Mesenchymal stem cell (in vitro differentiated cells and primary cell): Measurements from ENCODE around the gene JPH3.

Experiments
- DNase-seq: peaks from one replicate; pipeline ENCODE4 v3.0.0-alpha.2; 2013
- H2AFZ ChIP-seq: one replicate; pipeline ENCODE4 v1.6.1; 2013; ENCODE audit warnings: low read depth, mild to moderate bottlenecking, control low read depth, inconsistent platforms, low read length, moderate library complexity
- H2AK5ac ChIP-seq: 2 replicates; pipeline ENCODE4 v1.6.1; 2013; ENCODE audit warnings: low read length, moderate library complexity, mild to moderate bottlenecking, inconsistent platforms; ENCODE audit not compliant: severe bottlenecking
- H2BK120ac ChIP-seq: one replicate; pipeline ENCODE4 v1.6.1; 2013; ENCODE audit warnings: low read depth, mild to moderate bottlenecking, inconsistent platforms, low read length, moderate library complexity
- H2BK12ac ChIP-seq, 2 experiments: one replicate each; pipeline ENCODE4 v1.6.1; 2013; ENCODE audit warnings: inconsistent platforms in 2 of 2, low read length in 2 of 2, mild to moderate bottlenecking in 2 of 2, moderate library complexity in 2 of 2, control low read depth in 1 of 2
- H2BK15ac ChIP-seq: one replicate; pipeline ENCODE4 v1.6.1; 2013; ENCODE audit warnings: mild to moderate bottlenecking, low read depth, inconsistent platforms; ENCODE audit not compliant: poor library complexity, severe bottlenecking
- H2BK5ac ChIP-seq: 2 replicates; pipeline ENCODE4 v1.6.1; 2013; ENCODE audit warnings: low read depth, mild to moderate bottlenecking, low read length, control low read depth, inconsistent platforms; ENCODE audit not compliant: poor library complexity, severe bottlenecking
- H3K14ac ChIP-seq, 2 experiments: one replicate each; pipeline ENCODE4 v1.6.1; 2013; ENCODE audit warnings: inconsistent platforms in 2 of 2, low read length in 2 of 2, control low read depth in 1 of 2, mild to moderate bottlenecking in 1 of 2, moderate library complexity in 1 of 2
- H3K18ac ChIP-seq, 2 experiments: one replicate each; pipeline ENCODE4 v1.6.1; 2013; ENCODE audit warnings: inconsistent platforms in 2 of 2, low read length in 2 of 2, control low read depth in 1 of 2, low read depth in 1 of 2, mild to moderate bottlenecking in 1 of 2
- H3K23ac ChIP-seq, 2 experiments: one replicate each; pipeline ENCODE4 v1.6.1; 2013; ENCODE audit warnings: inconsistent platforms in 2 of 2, low read length in 2 of 2, mild to moderate bottlenecking in 2 of 2, moderate library complexity in 2 of 2, control low read depth in 1 of 2
- H3K27ac ChIP-seq: 2 replicates; pipeline ENCODE4 v1.5.1; 2013; ENCODE audit warnings: mild to moderate bottlenecking, moderate library complexity, low read length, control low read depth, inconsistent platforms; ENCODE audit not compliant: poor library complexity, severe bottlenecking
- H3K27me3 ChIP-seq, 2 experiments: 2 replicates each; pipeline versions ENCODE4 v1.6.1 to v1.7.0; 2013; ENCODE audit warnings: low read length in 2 of 2, mild to moderate bottlenecking in 2 of 2, moderate library complexity in 2 of 2, control low read depth in 1 of 2, inconsistent platforms in 1 of 2; ENCODE audit not compliant: control insufficient read depth in 1 of 2, insufficient read depth in 1 of 2
- H3K36me3 ChIP-seq, 2 experiments: 2 replicates each; pipeline versions ENCODE4 v1.6.1 to v1.7.0; 2013; ENCODE audit warnings: low read length in 2 of 2, control low read depth in 1 of 2, inconsistent platforms in 1 of 2, low read depth in 1 of 2, mild to moderate bottlenecking in 1 of 2; ENCODE audit not compliant: insufficient read depth in 2 of 2, control insufficient read depth in 1 of 2
- H3K4ac ChIP-seq, 2 experiments: one replicate each; pipeline ENCODE4 v1.6.1; 2013; ENCODE audit warnings: inconsistent platforms in 2 of 2, low read length in 2 of 2, mild to moderate bottlenecking in 2 of 2, moderate library complexity in 2 of 2, control low read depth in 1 of 2, low read depth in 1 of 2
- H3K4me1 ChIP-seq: 2 replicates; pipeline ENCODE4 v1.6.1; 2013; ENCODE audit warnings: low read depth, low read length, control low read depth; ENCODE audit not compliant: control insufficient read depth, insufficient read depth
- H3K4me2 ChIP-seq: 2 replicates; pipeline ENCODE4 v1.6.1; 2013; ENCODE audit warnings: low read length, mild to moderate bottlenecking, inconsistent platforms; ENCODE audit not compliant: poor library complexity, severe bottlenecking
- H3K4me3 ChIP-seq, 2 experiments: 2 replicates each; pipeline versions ENCODE4 v1.5.1 to v1.7.0; 2013; ENCODE audit warnings: low read length in 2 of 2, mild to moderate bottlenecking in 2 of 2, control low read depth in 1 of 2, low read depth in 1 of 2; ENCODE audit not compliant: insufficient read depth in 1 of 2
- H3K79me1 ChIP-seq: replicated peaks from 2 replicates; pipeline ENCODE4 v1.6.1; 2013; ENCODE audit warnings: mild to moderate bottlenecking, control low read depth, low read length, inconsistent platforms; ENCODE audit not compliant: poor library complexity, severe bottlenecking
- H3K9ac ChIP-seq: 2 replicates; pipeline ENCODE4 v1.7.0; 2013; ENCODE audit warnings: mild to moderate bottlenecking, low read length, moderate library complexity
- H3K9me3 ChIP-seq: 2 replicates; pipeline ENCODE4 v1.7.0; 2013; ENCODE audit warnings: mild to moderate bottlenecking, low read length; ENCODE audit not compliant: control insufficient read depth
- H4K8ac ChIP-seq: one replicate; pipeline ENCODE4 v1.6.1; 2013; ENCODE audit warnings: inconsistent platforms, mild to moderate bottlenecking, low read length, moderate library complexity
- H4K91ac ChIP-seq: one replicate; pipeline ENCODE4 v1.6.1; 2013; ENCODE audit warnings: mild to moderate bottlenecking, low read length, inconsistent platforms
- WGBS: methylation state at CpG from one replicate; pipeline ENCODE4 v1.1.7; 2013; ENCODE audit warnings: mixed read lengths; 5-methylcytosine and 5-hydroxymethylcytosine counted together

JPH3 gene

GRCh38 chr16:87686697-87687096, 84.4 kb downstream of the JPH3 start:
- no peak overlapping the region for H2BK5ac ChIP-seq
- H2AFZ ChIP-seq, result no peak overlapping the region
- no peak overlapping the region for H3K9ac ChIP-seq
- H4K91ac ChIP-seq, result no peak overlapping the region
- H3K36me3 ChIP-seq, result no peaks in the 10 kb centered on the region
- H3K4me1 ChIP-seq, result peaks cover 7% of the 10 kb centered on the region
- no peak overlapping the region for H2BK15ac ChIP-seq
- no peak overlapping the region for H2BK120ac ChIP-seq
- no peak overlapping the region for H3K27ac ChIP-seq
- H2AK5ac ChIP-seq, result no peak overlapping the region
- no peaks in the 10 kb centered on the region for H3K9me3 ChIP-seq
- no peak overlapping the region for H3K4ac ChIP-seq
- H2BK12ac ChIP-seq, result no peak overlapping the region
- no peak overlapping the region for H3K4me3 ChIP-seq
- WGBS, result 85% methylated on average over 13 of the region's 13 CpGs
- no peak for DNase-seq
- H3K23ac ChIP-seq, result no peak overlapping the region
- H3K27me3 ChIP-seq, result peaks cover 15 to 83% of the 10 kb centered on the region in 2 experiments
- H4K8ac ChIP-seq, result no peak overlapping the region
- no peak overlapping the region for H3K14ac ChIP-seq
- H3K4me2 ChIP-seq, result no peak overlapping the region
- H3K79me1 ChIP-seq, result no peaks in the 10 kb centered on the region
- no peak overlapping the region for H3K18ac ChIP-seq

GRCh38 chr16:87687126-87687910, 85.0 kb downstream of the JPH3 start:
- Histone ChIP-seq H3K79me1 (no peaks in the 10 kb centered on the region), H3K27me3 (peaks cover 15 to 87% of the 10 kb centered on the region in 2 experiments), H3K23ac (no peak overlapping the region), H3K4me1 (peaks cover 2% of the 10 kb centered on the region), H3K9me3 (no peaks in the 10 kb centered on the region), H2AFZ (no peak overlapping the region), H4K91ac (no peak overlapping the region), H2AK5ac (no peak overlapping the region), H3K9ac (no peak overlapping the region), H4K8ac (no peak overlapping the region), H2BK15ac (no peak overlapping the region), H3K4me2 (no peak overlapping the region), H3K14ac (no peak overlapping the region), H2BK120ac (no peak overlapping the region), H3K4me3 (no peak overlapping the region), H3K4ac (no peak overlapping the region), H2BK5ac (no peak overlapping the region), H3K27ac (no peak overlapping the region), H3K36me3 (no peaks in the 10 kb centered on the region), H2BK12ac (no peak overlapping the region), H3K18ac (no peak overlapping the region)
- DNase-seq, result no peak
- WGBS, result 87% methylated on average over 31 of the region's 31 CpGs

- Histone ChIP-seq H2BK5ac (no peak overlapping the region), H3K23ac (no peak overlapping the region)
- DNase-seq, result no peak
Measured at GRCh38 chr16:87687998-87688529, 85.8 kb downstream of the JPH3 start.

GRCh38 chr16:87688876-87689815, 86.8 kb downstream of the JPH3 start:
- H3K79me1 ChIP-seq, result no peaks in the 10 kb centered on the region
- H3K27me3 ChIP-seq, result peaks cover 15 to 77% of the 10 kb centered on the region in 2 experiments
- no peak overlapping the region for H2BK12ac ChIP-seq
- no peak overlapping the region for H4K91ac ChIP-seq
- H3K18ac ChIP-seq, result no peak overlapping the region
- H2BK15ac ChIP-seq, result no peak overlapping the region
- H3K4me3 ChIP-seq, result no peak overlapping the region
- no peak overlapping the region for H3K23ac ChIP-seq
- H2AK5ac ChIP-seq, result no peak overlapping the region
- H3K36me3 ChIP-seq, result peaks cover 0 to 3% of the 10 kb centered on the region in 2 experiments
- no peak overlapping the region for H3K4ac ChIP-seq
- no peaks in the 10 kb centered on the region for H3K9me3 ChIP-seq
- H2BK5ac ChIP-seq, result no peak overlapping the region
- H3K27ac ChIP-seq, result no peak overlapping the region
- no peak overlapping the region for H3K14ac ChIP-seq
- no peak overlapping the region for H4K8ac ChIP-seq
- no peak overlapping the region for H2BK120ac ChIP-seq
- no peak overlapping the region for H3K4me2 ChIP-seq
- H2AFZ ChIP-seq, result no peak overlapping the region
- WGBS, result 89% methylated on average over 40 of the region's 45 CpGs
- no peak for DNase-seq
- peaks cover 5% of the 10 kb centered on the region for H3K4me1 ChIP-seq
- H3K9ac ChIP-seq, result no peak overlapping the region

More at GRCh38 chr16:87687998-87688529, 85.8 kb downstream of the JPH3 start:
- peaks cover 15 to 84% of the 10 kb centered on the region in 2 experiments for H3K27me3 ChIP-seq
- H2BK12ac ChIP-seq, result no peak overlapping the region
- H3K4ac ChIP-seq, result no peak overlapping the region
- H2BK120ac ChIP-seq, result no peak overlapping the region
- no peak overlapping the region for H3K4me3 ChIP-seq
- 92% methylated on average over 14 of the region's 14 CpGs for WGBS
- H3K14ac ChIP-seq, result no peak overlapping the region
- H3K4me2 ChIP-seq, result no peak overlapping the region
- H3K9ac ChIP-seq, result no peak overlapping the region
- no peak overlapping the region for H3K27ac ChIP-seq
- H4K91ac ChIP-seq, result no peak overlapping the region
- no peak overlapping the region for H2BK15ac ChIP-seq
- H3K18ac ChIP-seq, result no peak overlapping the region
- no peaks in the 10 kb centered on the region for H3K79me1 ChIP-seq
- no peak overlapping the region for H4K8ac ChIP-seq
- H2AFZ ChIP-seq, result no peak overlapping the region
- no peak overlapping the region for H2AK5ac ChIP-seq
- H3K9me3 ChIP-seq, result no peaks in the 10 kb centered on the region
- H3K36me3 ChIP-seq, result no peaks in the 10 kb centered on the region
- H3K4me1 ChIP-seq, result peaks cover 4% of the 10 kb centered on the region
